Measurements from ENCODE around the gene CHCHD10.

The CHCHD10 gene

DNA sequence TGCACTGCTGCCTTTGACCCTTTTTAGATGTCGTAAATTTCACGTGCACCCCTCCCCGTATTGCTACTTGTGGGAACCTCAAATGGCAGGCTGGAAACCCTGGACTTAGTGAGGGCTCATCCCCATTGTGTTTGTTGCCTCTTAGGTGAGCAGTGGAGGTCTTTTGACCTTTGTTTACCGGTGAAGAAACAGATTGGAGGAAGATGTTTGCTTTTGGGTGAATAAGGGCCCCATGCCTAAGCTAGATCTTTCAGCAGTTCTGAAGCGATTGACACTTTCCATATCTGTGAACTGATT is 19.8 kb upstream of the CHCHD10 start:
- DNase-seq (ENCODE audit: low spot score), result no peak

DNA sequence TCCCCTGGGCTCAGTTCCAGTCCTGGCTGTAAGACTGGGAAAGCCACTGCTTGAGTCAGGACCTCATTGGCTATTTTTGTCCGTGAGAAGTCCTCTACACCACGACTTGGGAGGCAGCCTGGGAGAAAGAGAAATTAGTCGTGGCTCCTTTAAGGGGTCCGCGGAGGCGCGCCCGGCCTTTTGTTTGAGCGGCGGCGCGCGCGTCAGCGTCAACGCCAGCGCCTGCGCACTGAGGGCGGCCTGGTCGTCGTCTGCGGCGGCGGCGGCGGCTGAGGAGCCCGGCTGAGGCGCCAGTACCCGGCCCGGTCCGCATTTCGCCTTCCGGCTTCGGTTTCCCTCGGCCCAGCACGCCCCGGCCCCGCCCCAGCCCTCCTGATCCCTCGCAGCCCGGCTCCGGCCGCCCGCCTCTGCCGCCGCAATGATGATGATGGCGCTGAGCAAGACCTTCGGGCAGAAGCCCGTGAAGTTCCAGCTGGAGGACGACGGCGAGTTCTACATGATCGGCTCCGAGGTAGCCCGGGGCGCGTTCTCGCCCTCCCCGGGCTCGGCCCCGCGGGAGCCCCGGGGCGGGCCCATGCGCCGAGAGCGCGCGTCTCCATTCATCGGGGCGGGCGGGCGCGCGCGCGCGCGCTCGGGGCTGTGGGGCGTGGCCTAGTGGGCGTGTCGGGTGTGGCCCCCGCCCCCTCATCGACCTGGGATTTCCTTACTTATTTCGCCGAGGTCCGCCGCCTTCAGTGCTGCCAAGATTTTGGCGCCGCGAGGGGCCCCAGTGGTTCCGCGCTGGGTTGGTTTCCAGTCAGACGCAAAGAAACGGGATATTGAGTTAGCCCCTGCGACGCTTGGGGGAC is 19.2 kb upstream of the CHCHD10 start, which contains the start of gene SMARCB1:
Gene SMARCB1 (plus strand): TSS at position 215 of the 848 bp plus-strand sequence. CDS start 204 bp downstream, at position 419.
- peak; percentile 92 for DNase-seq (ENCODE audit: low spot score)

DNA sequence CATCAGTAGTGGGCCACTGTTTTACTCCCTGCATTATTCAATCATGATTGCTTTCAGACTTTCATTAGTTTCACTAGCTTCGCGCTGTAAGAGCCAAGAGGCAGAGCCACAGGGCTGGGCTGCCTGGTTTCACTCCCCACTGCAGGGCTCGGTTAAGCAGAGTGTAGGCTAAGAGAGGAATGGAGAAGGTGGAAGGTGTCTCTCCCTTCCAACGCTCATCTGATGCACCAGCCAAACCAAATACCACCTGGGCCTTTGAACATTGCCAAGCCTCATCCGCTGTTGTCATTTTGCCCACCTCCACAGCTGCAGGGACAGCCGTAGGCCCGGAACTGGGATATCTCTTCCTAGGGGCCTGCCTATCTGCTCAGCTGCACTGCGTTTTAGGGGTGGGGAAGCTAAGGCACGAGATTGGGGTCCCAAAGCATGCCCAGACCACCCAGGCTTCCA is 18.5 kb upstream of the CHCHD10 start:
- DNase-seq (ENCODE audit: low spot score), result no peak

DNA sequence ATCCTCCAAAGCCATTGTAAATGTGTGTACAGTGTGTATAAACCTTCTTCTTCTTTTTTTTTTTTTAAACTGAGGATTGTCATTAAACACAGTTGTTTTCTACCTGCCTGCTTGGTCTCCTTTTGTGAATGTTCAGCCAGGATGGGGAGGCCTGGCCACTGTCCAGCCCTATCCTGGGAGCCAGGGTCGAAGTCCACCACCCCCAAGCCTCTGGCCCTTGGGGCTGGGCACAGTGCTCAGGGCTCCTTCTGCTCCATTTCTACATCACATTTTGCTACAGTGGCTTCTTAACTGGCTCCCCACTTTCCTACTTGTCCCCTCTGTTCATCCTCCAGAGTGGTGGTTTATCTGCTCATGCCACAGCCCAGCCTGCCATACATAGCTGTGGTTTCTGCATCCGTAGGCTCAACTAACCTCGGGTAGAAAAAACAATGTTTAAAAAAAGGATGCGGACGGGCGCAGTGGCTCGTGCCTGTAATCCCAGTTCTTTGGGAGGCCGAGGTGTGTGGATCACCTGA is 16.5 kb upstream of the CHCHD10 start:
- no peak for DNase-seq (ENCODE audit: low spot score)

DNA sequence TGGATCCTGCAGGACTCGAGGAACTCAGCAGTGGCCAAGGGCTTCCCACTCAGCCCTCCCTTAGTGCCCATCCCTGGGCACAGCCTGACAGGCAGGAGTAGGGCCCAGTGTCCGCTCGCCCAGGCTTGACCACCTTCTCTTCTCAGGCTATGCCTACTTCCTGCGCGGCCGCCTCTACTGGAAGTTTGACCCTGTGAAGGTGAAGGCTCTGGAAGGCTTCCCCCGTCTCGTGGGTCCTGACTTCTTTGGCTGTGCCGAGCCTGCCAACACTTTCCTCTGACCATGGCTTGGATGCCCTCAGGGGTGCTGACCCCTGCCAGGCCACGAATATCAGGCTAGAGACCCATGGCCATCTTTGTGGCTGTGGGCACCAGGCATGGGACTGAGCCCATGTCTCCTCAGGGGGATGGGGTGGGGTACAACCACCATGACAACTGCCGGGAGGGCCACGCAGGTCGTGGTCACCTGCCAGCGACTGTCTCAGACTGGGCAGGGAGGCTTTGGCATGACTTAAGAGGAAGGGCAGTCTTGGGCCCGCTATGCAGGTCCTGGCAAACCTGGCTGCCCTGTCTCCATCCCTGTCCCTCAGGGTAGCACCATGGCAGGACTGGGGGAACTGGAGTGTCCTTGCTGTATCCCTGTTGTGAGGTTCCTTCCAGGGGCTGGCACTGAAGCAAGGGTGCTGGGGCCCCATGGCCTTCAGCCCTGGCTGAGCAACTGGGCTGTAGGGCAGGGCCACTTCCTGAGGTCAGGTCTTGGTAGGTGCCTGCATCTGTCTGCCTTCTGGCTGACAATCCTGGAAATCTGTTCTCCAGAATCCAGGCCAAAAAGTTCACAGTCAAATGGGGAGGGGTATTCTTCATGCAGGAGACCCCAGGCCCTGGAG is 15.7 kb upstream of the CHCHD10 start:
- DNase-seq (ENCODE audit: low spot score), result no peak

DNA sequence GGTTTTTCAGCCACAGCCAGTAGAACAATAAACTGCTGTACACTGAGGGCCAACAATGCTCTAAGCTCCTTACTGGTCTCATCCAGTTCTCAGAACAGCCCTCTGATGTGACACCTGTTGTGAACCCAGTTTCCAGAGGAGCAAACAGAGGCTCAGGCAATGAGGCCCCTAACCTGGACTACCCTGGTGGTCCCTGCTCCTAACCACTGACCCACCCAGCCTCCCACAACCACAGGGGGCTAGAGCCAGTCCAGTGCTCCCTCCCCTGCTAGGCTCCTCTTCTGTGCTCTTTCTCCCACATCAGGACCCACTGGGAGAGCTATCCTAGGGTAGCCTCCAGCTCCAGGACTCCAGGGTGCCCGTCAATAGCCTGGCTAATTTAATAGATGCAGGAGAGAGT is 14.9 kb upstream of the CHCHD10 start:
- no peak for DNase-seq (ENCODE audit: low spot score)

DNA sequence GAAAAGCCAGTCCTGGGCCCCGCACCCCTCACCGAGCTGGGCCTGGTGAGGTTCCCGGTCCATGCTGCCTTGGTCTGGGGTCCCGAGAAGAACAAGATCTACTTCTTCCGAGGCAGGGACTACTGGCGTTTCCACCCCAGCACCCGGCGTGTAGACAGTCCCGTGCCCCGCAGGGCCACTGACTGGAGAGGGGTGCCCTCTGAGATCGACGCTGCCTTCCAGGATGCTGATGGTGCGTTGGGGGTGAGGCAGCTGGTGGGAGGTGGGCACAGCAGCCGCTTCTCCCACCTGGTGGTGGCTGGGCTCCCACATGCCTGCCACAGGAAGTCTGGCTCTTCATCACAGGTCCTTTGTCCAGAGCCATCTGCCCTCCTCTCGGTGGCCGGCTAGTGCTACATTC is 14.5 kb upstream of the CHCHD10 start:
- DNase-seq (ENCODE audit: low spot score), result no peak

DNA sequence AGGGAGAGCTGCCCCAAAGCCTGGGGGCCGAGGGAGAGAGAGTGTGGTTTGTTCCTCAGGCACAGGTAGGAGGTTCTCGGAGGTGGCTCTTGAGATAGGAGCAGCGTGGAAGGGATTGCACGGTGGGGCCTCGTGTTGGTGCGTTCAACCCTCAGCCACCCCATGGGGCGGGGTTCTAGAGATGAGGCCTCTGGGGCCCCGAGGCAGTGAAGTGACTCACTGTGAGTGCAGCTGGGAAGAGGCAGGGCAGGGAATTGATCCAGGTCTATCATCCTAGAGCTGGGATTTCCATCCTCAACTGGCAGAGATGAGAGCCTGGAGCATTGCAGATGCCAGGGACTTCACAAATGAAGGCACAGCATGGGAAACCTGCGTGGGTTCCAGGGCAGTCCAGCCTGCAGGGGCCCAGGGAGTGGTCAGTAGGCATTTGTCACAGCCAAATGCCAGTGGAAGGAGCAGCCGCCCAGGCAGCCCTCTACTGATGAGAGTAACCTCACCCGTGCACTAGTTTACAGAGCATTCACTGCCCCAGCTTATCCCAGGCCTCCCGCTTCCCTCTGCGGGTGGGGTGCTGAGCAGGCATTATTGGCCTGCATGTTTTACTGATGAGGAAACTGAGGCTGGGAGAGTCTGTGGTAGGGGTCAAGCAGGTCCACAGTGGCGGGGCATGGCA is 13.9 kb upstream of the CHCHD10 start:
- DNase-seq (ENCODE audit: low spot score), result no peak

DNA sequence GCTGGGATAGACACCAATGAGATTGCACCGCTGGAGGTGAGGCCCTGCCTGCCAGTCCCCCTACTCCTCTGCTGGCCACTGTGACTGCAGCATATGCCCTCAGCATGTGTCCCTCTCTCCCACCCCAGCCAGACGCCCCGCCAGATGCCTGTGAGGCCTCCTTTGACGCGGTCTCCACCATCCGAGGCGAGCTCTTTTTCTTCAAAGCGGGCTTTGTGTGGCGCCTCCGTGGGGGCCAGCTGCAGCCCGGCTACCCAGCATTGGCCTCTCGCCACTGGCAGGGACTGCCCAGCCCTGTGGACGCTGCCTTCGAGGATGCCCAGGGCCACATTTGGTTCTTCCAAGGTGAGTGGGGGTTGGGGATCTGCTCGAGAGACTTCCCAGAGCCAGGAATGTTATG is 13.3 kb upstream of the CHCHD10 start:
- DNase-seq (ENCODE audit: low spot score), result no peak

DNA sequence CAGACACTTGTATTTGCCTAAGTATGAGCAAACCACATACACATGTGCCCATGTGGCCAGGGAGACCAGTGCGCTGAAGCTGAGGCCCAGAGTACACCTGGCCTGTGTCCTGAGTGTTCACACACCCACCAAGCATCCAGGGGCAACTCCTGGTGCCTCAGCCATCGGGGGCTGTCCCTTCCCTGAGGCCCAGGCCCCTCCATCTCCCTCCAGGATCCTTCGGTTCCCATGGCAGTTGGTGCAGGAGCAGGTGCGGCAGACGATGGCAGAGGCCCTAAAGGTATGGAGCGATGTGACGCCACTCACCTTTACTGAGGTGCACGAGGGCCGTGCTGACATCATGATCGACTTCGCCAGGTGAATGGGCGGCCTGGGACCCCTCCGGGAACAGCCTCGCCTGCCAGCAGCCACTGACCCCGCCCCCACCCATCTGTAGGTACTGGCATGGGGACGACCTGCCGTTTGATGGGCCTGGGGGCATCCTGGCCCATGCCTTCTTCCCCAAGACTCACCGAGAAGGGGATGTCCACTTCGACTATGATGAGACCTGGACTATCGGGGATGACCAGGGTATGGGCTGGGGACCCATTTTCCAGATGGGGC is 12.5 kb upstream of the CHCHD10 start:
- no peak for DNase-seq (ENCODE audit: low spot score)

DNA sequence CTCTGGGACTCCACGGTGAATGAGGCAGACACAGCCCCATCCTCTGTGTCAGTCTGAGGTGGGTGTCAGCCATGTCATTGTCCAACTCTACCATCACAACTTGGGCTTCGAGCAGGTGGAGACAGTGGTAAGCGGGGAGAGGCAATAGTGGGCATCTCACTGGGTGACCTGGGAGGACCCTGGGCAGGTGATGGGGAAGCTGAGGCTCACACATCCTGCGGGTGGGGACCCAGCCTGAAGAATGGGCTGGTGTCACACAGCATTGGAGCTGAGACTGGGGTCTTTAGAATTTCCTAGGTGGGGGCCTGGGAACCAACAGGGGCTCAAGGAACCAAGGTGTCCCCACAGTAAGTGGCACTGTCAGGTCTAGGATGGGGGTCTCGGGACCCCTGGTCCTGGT is 12.0 kb upstream of the CHCHD10 start:
- DNase-seq (ENCODE audit: low spot score), result no peak

DNA sequence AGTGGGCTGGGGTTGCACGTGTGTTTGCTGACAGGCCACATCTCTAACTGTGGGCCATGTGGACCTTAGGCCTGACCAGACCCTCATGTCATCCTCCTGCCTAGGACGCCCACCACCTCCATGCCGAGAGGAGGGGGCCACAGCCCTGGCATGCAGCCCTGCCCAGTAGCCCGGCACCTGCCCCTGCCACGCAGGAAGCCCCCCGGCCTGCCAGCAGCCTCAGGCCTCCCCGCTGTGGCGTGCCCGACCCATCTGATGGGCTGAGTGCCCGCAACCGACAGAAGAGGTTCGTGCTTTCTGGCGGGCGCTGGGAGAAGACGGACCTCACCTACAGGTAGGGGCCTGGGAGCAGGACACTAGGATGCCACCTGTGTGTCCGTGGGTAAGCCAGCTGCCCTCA is 11.3 kb upstream of the CHCHD10 start:
- DNase-seq (ENCODE audit: low spot score), result no peak

DNA sequence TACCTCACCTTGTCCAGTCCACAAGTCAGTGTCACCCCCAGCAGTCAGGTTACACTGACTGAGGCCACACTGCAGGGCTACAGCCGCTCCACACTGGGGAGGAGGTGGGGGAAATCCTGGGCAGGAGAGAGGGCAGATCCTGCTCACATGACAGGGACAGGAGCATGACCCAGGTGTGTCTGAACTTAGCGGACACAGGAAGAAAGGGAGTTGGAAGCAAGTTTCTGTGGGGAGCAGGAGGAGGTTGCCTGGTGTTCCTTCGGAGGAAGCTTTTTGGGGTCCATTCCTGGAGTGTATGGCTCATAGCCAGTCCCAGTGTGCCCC is 10.8 kb upstream of the CHCHD10 start:
- DNase-seq (ENCODE audit: low spot score), result no peak

DNA sequence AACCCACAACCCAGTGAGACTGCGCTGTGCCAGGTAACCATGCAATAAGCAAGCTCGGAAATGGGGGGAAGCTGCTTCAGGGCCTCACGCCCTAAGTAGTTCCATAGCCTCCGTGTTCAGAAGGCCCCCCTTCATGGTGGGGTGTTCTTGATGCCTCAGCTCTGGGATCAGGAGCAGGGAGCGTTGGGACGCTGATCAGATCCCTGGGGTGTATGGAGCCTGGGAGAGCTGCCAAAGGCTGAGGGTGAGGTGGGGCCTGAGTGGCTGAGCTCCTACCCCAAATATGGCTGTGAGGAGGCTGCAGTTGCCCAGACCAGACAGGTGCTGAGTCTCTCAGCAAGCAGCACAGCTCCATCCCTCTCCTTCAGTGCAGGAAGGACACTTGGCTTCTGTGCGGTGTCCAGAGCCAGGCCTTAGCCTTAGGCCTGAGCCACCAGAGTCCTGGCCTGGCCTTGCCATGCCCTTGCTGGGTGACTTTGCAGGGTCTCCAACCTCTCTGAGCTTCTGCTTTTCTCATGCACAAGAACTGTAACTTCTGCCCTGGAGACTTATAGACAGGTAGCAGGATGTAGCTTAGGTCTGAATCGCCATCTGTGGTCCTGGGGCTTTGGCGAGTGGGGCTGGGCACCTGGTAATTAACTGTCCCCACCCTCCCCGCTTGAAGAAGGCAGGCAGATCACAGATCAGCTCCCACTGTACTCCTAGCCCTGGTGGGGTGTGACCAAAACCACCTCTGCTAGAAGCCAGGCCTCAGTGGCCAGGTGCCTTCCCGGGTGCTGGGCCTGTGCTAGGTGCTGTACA is 10.2 kb upstream of the CHCHD10 start:
- no peak for DNase-seq (ENCODE audit: low spot score)

DNA sequence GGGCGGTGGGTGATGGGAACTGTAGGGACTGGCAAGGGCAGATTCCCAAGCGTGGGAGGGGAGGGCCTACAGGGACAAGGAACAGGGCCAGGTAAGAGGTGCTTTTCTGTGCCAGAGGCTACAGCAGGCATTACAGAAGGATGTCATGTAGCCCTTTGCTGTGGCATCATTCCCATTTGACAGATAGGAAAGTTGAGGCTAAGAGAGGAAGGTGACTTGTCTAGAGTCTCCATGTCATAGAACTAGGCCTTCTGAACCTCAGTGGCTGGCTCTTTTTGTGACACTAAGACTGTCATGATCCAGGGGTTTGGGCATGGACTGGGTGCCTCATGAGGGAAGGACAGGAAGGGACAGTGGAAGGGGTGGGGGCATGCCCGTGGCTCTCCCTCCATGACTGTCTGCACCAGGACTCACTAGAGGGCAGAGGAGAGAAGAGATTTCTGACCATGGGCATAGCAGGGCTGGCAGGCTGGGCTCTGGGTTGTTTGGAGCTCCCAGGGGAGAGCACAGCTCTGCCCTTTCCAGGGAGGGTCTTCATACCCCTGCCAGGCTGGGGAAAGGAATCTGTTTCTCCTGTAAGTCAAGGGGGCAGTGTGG is 8.1 kb upstream of the CHCHD10 start:
- no peak for DNase-seq (ENCODE audit: low spot score)

DNA sequence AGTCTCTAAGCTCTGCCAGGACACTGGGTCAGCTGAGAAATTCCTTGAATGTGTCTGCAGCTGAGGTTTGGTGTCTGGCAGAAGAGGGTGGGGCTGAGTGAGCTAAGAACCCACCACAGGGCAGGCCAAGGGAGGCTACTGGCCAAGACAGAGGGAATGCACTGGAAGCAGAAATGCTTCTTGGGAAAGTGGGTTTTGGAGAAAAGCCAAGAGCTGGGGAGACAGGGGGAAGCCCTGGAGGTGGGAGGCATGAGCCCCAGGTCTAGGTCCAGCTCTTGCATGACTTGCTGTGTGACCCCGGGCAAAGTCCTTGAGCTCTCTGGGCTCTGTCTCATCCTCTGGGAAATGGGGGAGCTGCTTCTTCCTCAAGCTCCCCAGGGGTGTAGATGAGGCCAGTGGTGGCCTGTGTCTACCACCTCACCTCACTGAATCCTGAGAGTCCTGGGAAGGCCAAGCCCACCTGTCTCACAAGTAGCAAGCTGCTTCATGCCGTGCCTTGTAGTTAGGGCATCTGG is 7.2 kb upstream of the CHCHD10 start:
- no peak for DNase-seq (ENCODE audit: low spot score)

DNA sequence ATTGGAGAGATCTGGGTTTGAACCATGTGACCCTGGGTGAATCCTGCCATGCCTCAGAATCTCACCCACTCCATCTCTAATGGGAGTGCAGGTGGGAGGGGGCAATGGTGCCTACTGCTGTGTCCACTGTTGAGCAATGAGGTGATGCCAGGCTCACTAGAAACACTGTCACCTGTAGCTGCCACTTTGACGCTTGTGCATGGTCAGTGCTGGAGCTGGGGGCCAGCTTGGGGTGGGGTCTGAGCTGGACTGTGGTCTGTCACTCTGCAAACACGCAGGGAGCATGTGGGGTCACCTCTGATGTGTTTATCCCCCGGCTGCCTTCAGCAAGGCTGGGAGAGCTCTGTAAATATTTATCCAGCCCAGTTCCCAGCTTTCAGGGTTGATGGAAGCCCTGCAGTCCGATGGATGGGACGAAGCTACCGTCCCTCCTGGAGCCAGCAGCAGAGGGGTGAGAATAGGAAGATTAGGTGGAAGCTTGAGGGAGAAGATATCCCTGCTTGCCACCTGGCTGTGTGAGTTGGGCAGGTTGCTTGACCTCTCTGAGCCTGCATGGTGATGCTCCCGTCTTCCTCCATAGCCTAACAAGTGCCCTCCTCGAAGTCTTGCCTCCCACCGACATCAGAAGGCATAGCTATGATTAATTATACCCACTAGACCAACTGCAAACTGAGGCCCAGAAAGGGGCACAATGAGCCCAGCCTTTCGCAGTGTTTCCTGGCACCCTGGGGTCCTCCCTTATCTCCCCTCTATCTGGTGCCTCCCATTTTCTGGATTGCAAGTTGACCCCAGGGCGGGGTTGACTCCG is 6.5 kb upstream of the CHCHD10 start:
- no peak for DNase-seq (ENCODE audit: low spot score)

DNA sequence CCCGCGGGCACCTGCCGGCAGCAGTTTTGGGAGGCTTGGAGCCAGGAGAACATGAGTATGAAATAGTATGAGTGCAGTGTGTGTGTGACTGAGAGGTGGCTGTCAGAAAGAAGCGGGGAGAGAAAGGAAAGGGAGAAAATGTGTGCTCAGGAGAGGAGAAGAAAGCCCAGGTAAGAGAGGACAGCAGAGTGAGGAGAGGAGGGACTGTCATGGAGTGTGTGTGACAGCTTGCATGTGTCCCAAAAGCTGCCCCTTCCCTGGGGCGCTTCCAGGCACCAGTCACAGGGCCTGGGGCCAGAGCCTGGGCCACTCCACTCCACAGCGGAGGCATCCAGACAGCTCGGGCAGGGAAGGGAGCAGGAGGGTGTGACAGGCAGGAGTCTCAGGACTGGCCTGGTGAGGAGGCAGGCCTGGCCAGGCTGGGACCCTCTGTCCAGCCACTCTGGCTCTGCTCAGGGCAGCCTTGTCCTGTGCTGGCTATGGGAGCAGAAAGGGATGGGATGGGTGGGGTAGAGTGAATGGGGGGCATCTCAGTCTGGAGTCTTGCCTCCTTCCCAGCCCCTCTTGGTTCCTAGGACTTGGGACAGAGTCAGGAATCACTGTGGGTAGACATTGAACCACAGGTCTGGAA is 5.8 kb upstream of the CHCHD10 start:
- no peak for DNase-seq (ENCODE audit: low spot score)
